ENCODE results near the gene ATXN7L2.

DNA sequence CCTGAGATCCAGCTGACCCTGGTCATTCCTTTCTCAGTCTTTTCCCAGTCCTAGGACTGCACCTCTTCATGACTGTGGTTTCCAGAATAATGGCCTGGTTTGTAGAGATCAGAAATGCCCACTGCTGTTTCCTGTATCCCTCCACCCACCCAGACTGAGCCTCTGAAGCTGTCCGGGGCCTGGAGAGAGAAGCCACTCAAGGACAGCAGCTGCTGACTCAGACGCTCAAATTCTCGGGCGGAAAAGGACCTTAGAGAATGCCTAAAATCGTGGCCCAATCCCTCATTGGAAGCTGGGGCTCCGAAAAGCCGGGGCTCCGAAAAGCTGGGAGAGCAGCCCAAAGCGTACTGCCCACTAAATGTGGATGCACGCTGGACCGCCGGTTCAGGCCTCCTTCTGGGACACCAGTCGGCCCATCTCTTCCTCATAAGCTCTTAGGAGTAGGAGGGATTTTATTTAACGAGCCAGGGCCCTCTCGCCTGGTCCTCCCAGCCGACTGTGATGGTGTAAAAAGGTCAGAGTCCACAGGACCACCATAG, 48.2 kb downstream of the ATXN7L2 start:
- TF ChIP-seq, protein P1, sequence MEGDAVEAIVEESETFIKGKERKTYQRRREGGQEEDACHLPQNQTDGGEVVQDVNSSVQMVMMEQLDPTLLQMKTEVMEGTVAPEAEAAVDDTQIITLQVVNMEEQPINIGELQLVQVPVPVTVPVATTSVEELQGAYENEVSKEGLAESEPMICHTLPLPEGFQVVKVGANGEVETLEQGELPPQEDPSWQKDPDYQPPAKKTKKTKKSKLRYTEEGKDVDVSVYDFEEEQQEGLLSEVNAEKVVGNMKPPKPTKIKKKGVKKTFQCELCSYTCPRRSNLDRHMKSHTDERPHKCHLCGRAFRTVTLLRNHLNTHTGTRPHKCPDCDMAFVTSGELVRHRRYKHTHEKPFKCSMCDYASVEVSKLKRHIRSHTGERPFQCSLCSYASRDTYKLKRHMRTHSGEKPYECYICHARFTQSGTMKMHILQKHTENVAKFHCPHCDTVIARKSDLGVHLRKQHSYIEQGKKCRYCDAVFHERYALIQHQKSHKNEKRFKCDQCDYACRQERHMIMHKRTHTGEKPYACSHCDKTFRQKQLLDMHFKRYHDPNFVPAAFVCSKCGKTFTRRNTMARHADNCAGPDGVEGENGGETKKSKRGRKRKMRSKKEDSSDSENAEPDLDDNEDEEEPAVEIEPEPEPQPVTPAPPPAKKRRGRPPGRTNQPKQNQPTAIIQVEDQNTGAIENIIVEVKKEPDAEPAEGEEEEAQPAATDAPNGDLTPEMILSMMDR (IDR thresholded peaks at IDR 0.05) = no peak
- TF ChIP-seq POLR2A (IDR thresholded peaks at IDR 0.05; ENCODE audit: low read depth) (no peak), EP300 (IDR thresholded peaks at IDR 0.05) (no peak), POLR2AphosphoS5 (IDR thresholded peaks at IDR 0.05) (no peak)

All from esophagus muscularis mucosa (tissue), 4 donors.